AML-193 (cell line): ENCODE results near the gene ASRGL1.

ENCODE experiments used
- DNase-seq, 2 experiments: peaks; one replicate each; lab custom pipeline; 2025; lab: John Stamatoyannopoulos, UW

ASRGL1 gene

GRCh38 chr11:62393061-62393611 lies 55.9 kb downstream of the ASRGL1 start:
- DNase-seq: no peak

GRCh38 chr11:62393735-62394134 lies 56.5 kb downstream of the ASRGL1 start:
- DNase-seq: no peak

- DNase-seq: peak; percentile 64 to 75
These were observed 57.7 kb downstream of the ASRGL1 start for GRCh38 chr11:62394825-62395538.

GRCh38 chr11:62395885-62396551 lies 58.8 kb downstream of the ASRGL1 start:
- DNase-seq: no peak

GRCh38 chr11:62398011-62398994 lies 61.1 kb downstream of the ASRGL1 start:
- DNase-seq: no peak

- DNase-seq: no peak
These were observed 62.1 kb downstream of the ASRGL1 start for GRCh38 chr11:62399172-62399877.

GRCh38 chr11:62399878-62400266 lies 62.6 kb downstream of the ASRGL1 start:
- no peak for DNase-seq

- DNase-seq: no peak
These were observed 63.0 kb downstream of the ASRGL1 start for GRCh38 chr11:62400281-62400680.

- DNase-seq: no peak
These were observed 63.5 kb downstream of the ASRGL1 start for GRCh38 chr11:62400760-62401159.

GRCh38 chr11:62401356-62401755 lies 64.1 kb downstream of the ASRGL1 start:
- DNase-seq: no peak

- DNase-seq: no peak
These were observed 64.6 kb downstream of the ASRGL1 start for GRCh38 chr11:62401811-62402210.

- peak; percentile 34 to 65 for DNase-seq
These were observed 65.1 kb downstream of the ASRGL1 start for GRCh38 chr11:62402226-62402959.

- DNase-seq: no peak
These were observed 65.9 kb downstream of the ASRGL1 start for GRCh38 chr11:62402960-62403730.

- no peak for DNase-seq
These were observed 67.2 kb downstream of the ASRGL1 start for GRCh38 chr11:62404435-62404834.

- no peak for DNase-seq
These were observed 67.7 kb downstream of the ASRGL1 start for GRCh38 chr11:62404901-62405300.

- no peak for DNase-seq
These were observed 68.8 kb downstream of the ASRGL1 start for GRCh38 chr11:62406034-62406433.

GRCh38 chr11:62409831-62410230 lies 72.6 kb downstream of the ASRGL1 start:
- DNase-seq: no peak

GRCh38 chr11:62410972-62411371 lies 73.7 kb downstream of the ASRGL1 start:
- no peak for DNase-seq

- no peak for DNase-seq
These were observed 74.3 kb downstream of the ASRGL1 start for GRCh38 chr11:62411524-62411923.

GRCh38 chr11:62413060-62413696 lies 75.9 kb downstream of the ASRGL1 start:
- DNase-seq: no peak
